GM04504 (cell line): ENCODE results near the gene ZNF18.
A peak's percentile ranks its signal among the peaks of the same experiment; 100 is the strongest.
"Not testable (repeated sequence)": the region's sequence is repeated elsewhere in the genome, so short reads cannot be mapped to it uniquely, and the experiment has no call there.

Experiments used
- DNase-seq: peaks from one replicate; pipeline ENCODE4 v3.0.0-alpha.2; 2012; ENCODE audit warnings: low read depth

ZNF18 gene

DNA sequence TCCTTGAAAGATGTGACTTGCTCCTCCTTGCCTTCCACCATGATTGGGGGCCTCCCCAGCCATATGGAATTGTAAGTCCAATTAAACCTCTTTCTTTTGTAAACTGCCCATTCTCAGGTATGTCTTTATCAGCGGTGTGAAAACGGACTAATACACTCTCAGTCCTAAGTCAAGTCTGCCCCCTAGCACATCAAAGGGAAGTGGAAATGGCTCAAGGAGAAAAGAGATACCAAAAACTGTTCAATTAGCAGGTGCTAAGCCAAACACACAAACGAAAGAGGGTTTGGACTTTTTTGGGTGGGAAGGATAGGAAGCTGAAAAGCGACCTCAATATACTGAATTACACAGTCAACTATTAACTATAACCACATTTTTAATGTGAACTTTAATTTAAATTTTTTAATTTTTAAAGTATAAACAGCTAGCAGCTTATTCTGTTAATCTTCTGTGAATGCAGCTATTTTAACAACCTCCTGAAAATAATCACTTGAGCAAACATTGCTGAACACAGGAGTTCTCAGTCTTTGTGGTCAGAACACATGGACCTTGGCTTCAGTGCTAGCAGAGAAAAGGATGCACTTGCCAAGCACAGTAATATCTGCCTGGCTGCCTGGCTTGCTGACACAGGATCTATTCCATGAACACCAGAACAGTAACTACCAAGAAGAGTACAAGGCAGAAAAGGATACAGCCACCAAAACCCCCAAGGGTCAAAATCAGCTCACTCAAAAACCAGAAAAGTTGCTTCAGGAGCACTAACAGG is 10.9 kb downstream of the ZNF18 start:
- DNase-seq: no peak

DNA sequence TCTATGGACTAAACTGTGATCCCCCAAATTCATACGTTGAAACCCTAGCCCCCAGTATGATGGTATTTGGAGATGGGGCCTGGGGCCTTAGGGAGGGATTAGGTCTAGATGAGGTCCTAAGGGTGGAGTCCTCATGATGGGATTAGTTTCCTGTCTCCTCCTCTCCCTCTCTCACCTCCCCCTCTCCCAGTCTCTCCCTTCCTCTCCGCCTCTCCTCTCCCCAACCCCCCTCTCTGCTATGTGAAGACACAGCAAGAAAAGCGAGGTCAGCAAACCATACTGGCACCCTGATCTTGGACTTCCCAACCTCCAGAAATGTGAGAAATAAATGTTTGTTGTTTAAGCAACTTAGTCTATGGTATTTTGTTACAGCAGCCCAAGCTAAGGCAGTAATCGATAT is 15.4 kb downstream of the ZNF18 start:
- no peak for DNase-seq

DNA sequence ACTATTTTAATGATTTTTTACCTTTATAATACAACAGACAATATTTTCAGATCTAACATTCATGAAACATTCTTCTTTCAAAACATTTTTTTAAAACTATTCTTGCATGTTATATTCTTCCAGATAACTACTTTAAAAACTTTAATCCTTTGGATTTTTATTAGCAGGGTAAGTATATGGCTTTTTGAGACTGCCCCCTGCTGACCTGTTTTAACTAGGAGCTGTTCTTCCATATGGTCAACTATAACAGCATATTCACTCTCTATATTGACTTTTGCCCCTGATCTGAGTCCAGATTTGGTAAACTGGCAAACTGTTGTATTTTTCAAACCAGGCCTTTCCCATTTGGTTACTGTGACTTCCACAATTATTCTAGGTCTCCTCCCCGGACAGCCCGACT is 16.5 kb downstream of the ZNF18 start:
- DNase-seq: no peak

DNA sequence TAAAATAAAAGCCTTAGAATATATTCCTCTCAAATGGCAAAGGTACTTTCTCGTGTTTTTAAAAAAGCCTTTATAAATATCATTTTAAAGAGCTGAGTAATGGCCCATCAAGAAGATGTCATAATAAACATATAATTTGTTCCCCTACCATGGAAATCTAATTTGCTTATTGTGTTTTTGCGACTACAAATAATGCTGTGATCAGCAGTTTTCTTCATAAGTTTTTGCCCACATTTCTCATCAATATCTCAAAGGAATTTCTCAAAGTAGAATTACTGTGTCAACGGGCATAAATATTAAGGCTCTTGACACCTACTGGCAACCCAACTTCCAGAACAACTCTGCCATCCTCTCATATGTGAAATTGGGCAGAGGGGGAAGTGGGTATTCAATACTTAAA is 17.5 kb downstream of the ZNF18 start:
- no peak for DNase-seq

DNA sequence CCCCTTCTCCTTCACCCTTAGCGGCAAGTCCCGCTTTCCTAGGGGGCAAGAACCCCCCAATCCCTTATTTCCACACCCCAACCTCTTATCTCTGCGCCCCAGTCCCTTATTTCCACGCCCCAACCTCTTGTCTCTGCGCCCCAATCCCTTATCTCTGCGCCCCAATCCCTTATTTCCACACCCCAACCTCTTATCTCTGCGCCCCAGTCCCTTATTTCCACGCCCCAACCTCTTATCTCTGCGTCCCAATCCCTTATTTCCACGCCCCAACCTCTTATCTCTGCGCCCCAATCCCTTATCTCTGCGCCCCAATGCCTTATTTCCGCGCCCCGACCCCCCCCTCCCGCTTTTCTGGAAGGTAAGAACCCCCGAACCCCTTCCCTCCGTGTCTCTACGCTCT is 24.5 kb downstream of the ZNF18 start:
- not testable (repeated sequence) for DNase-seq

DNA sequence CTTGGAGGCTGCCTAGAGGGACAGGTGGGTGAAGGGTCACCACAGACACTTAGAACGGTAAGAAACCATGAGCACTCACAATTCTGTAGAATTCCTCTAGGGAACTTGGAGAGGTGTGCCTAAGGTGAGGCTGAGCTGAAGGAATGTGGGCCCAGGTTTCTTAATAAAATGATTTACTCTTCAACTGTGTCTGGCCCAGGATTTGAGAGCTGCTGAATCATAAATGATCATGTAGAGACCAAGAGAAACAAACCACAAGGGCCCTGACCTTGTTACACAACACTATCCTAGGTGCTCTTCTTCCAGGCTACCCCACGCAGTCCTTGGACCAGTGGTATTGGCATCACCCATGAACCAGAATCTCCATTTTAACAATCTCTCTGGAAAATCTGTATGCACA is 27.7 kb downstream of the ZNF18 start:
- no peak for DNase-seq

DNA sequence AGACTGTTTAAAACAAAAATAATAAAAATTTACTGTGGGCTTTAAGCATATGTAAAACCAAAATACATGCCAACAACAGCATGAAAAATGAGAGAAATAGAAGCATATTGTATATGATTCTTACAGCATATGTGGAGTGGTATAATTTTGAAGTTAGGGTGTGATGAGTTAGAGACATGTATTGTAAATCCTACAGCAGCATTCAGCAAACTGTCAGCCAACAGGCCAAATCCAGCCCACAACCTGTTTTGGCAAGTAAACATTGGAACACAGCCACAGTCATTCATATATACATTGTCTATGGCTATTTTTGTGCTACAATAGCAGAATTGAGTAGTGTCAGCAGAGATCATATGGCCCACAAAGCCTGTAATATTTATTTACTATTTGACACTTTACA is 42.3 kb downstream of the ZNF18 start:
- DNase-seq: no peak

DNA sequence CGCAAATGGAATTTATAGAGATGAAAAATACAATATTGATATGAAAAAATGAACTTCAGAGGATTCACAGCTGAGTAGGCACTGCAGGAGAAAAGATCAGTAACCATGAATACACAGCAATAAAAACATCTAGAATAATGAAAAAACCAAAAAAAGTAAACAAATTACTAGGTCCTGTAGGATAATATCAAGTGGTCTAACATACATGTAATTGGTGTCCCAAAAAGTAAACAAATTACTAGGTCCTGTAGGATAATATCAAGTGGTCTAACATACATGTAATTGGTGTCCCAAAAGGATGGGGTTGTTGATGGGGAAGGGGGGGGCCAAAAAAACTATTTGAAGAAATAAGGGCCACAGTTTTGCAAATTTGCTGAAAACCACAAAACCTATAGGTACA is 43.4 kb downstream of the ZNF18 start:
- DNase-seq: no peak

DNA sequence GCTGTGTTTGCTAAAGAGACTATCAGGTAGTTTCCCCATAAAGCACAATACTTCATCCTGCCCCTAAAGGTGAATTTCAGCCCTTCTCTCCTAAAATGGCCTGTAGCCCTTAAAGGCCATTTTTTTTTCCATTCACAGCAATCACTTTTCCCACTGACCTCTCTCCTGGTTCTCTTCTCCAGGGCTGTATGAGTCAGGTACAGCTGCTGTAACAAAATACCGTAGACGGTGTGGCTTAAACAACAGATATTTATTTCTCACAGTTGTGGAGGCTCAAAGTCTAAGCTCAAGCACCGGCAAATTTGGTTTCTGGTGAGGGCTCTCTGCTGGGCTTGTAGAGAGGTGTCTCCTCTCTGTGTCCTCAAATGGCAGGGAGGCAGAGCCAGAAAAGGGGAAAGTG is 44.7 kb downstream of the ZNF18 start:
- no peak for DNase-seq

DNA sequence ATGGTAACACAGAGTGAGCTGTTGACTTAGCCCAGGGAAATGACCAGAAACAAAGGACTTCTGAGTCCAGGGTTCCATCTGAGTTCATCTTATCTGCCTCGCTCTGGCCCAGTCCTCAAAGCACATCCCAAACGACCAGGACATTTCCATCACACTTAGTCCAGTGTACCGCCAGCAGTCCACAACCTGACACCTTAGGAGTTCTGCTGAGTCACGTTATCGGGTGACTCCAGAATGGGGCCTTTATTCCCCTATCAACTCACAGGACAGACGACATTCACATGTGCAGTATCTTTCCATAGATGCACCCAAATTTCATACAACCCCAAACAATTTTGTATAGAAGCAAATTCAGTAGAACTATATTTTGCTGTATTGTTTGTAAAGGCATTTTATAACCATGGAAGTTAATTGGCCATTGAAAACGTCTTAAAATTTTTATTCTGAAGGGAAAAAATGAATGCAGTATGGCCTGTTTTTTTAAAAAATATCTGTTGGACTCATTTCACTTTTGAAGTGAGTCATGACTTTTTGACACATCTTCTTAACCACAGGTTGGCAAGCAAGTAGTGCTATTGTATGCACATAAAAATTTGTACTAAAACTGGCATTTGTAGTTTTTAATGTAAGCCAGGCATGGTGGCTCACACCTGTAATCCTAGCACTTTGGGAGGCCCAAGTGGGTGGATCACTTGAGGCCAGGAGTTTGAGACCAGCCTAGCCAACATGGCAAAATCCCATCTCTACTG is 46.3 kb downstream of the ZNF18 start:
- no peak for DNase-seq

DNA sequence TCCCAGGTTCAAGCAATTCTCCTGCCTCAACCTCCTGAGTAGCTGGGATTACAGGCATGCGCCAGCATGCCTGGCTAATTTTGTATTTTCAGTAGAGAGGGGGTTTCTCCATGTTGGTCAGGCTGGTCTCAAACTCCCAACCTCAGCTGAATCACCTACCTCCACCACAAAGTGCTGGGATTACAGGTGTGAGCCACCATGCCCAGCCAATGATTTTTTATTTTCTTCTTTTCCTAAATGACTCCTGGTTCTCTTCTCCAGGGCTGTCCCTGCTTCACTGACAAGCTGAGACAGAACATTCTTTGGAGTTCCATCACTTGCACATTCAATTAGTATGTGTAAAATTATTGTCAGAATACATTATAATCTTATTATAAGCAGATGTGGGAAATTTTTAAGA is 47.7 kb downstream of the ZNF18 start:
- DNase-seq: not testable (repeated sequence)

DNA sequence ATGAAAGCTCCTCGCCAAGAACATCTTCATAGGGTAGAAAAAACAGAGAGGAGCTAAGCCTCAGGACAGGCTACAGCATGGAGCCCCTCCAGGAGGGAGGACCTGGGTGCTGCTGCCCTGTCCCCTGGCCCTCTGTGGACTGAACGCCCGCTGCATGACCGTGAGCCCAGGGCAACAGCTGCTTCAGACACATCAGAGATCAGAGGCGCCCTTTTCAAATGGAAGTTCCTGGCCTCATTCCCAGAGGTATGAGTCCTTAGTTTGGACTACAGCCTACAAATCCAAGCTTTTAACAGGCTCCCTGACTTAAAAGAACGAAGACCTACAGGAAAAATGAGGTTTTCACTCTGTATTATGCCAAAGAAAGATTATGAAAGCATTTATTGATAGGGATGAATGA is 48.5 kb downstream of the ZNF18 start:
- DNase-seq: peak; percentile 42

DNA sequence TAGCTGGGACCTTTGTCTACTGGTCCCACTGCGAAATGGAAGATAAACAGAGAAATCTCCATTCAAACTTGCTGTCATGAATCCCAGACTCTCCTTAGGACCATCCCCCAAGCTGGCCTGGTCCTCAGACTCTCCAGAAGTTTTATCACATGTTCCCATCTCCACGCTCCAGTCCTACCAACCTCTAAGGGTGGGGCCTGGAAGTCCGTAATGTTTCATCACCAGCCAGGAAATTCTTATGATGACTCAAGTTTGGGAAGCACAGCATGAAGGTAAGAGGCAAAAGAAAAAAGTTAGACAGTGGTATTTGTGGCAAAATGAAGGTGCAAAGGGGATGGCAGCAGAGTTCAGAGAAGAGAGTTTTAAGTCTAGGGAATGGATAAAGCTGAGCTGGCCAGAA is 52.7 kb downstream of the ZNF18 start:
- no peak for DNase-seq

DNA sequence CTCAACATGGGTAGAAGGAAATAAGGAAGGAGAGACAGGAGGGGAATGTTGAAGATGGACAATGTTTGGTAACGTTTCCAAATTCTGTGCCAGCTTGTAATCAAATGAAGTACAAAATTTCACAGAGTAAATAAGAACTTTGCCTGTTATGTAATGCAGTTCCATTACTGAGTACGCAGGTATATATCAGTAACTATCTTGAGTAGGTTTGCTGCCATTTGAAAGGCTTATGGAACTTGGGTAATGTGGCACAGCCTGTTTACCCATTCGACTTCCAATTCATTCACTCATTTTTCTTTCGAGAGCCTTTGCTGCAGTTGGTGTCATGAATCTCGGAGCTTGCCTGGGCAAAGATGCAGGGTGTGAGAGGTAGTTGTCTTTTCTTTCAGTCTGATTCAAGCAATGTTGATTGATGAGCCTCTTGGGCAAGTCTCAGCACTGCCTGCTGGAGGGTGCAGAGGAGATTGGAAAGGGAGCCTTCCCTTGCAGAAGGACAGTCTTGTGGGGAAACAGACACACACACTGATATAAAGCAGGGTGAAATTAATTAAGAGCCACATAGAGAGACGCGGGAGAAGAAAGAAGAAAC is 53.4 kb downstream of the ZNF18 start:
- no peak for DNase-seq

DNA sequence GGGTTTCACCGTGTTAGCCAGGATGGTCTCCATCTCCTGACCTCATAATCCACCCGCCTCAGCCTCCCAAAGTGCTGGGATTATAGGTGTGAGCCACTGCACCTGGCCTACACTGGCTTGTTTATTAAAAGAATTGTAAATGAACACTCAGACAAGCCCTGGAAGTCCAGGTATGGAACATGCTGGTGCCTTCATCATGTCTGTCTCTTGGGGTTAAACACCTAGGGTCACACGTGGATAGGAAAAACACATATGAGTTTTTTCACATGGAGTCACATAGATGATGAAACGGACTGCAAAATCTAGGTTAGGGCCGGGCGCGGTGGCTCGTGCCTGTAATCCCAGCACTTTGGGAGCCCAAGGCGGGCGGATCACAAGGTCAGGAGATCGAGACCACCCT is 54.2 kb downstream of the ZNF18 start:
- not testable (repeated sequence) for DNase-seq

DNA sequence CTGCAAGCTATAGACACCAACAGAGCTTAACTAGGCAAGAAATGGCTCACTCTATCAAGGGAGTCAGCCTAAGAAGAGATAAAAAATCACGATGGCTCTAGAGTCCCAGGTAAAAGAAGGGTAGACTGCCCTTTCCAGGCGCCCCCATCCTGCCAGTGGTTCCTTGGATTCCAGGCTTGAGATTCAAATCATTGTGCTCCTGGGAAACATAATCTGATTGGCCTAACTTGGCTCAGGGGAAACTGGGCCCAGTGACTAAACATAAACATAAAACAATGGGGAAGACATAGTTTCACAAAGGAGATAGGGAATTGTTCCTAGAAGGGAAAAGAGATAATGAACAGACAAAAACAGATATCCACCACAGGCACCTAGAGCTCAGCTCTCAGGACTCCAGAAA is 56.4 kb downstream of the ZNF18 start:
- DNase-seq: no peak

DNA sequence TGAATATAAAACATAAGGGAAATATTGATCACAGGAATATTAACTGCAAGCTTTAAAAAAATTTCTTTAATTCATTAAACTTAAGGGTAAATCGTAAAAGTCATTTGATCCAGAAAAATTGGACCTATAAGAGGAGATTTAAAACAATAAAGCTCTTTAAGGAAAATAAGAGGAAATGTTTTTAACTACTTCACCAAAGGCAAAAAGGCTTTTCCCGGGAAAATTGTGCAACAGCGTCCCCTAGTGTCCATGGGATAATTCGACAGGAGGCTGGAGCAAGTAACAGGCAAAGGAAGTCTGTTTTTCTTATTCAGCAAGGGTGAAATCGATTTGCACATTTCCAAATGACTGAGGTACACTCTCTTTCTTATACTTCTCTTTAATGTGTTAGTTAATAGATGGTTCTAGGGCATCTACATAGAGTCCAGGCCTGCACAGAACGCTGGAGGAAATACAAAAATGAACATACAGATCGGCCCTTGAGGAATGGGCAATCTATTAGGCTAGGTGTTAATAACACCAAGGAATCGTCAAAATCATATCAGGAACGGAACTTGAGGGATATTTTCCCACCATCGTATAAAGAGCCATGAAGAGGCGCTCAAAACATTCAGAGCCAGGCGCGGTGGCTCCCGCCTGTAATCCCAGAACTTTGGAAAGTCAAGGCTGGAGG is 61.4 kb downstream of the ZNF18 start:
- DNase-seq: no peak

DNA sequence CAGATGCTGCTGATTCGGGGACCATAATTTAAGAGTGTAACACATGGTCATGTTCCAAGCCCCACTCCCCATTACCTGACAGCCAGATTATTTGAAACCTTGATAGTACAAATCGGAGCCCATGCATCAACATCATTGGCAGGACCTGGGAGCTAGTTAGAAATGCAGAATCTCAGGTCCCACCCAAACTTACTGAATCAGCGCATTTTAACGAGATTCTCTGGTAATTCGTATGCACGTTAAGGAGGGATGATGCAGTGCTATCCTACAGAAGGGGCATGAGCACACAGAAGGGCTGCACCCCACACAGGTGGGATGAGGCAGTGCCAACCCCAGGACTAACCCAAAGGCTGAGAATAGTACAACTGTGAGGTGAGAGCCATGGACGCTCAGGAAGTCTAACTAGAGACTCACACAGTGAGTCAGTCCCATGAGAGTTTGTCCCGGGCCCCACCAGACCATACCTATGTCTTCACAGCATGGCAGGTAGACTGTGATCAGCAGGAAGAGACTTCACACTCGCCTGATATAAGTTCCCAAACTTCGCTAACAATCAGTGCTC is 64.9 kb downstream of the ZNF18 start:
- no peak for DNase-seq

DNA sequence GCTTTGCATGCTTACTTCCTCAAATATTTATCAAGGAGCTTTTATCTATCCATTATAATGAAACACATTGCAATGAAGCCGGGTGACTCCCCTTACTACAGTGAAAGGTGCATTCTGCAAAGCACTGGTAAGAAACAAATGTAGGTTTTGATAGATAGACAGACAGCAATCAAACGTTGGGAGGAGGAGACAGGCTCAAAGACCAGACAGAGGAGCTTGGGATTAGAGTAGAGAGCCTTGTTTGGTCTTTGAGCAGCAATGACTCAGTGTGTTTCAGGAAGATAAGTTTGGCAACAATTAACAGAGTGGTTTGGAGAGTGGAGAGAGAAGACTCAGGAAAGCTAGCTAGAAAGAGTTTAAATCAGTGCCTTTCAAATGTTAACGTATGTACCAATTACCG is 68.8 kb downstream of the ZNF18 start:
- DNase-seq: no peak
